Measurements from ENCODE around the gene TRPC4.
"Not testable (repeated sequence)": the region's sequence is repeated elsewhere in the genome, so short reads cannot be mapped to it uniquely, and the experiment has no call there.

The TRPC4 gene

DNA sequence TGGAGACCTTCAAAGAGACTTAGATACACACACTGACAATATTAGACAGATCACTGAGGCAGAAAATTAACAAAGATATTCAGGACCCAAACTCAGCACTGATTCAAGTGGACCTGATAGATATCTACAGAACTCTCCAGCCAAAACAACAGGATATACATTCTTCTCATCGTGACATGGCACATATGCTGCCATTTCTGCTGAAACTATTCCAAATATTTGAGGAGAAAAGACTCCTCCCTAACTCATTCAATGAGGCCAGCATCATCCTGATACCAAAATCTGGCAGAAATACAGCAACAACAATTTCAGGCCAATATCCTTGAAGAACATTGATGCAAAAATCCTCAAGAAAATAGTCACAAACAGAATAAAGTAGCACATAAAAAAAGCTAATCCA, 53.3 kb downstream of the TRPC4 start:
- no peak for DNase-seq

DNA sequence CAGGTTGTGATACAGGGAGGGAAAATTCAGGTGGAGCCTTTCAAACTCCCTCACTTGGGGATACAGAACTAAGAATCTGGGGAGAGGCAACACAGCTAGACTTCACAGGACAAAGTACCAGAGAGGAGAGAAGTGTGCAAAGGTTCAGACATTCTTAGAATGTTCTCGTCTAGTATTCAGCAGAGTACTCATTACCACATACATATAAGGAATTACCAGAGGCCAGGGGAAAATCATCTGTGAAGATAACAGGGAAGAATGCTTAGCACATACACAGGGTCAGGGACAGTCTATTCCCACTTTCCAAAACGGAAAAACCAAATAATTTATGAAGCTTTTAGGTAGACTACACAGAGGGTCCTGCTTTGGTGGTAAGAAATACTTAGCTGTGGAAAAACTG, 58.1 kb downstream of the TRPC4 start:
- no peak for DNase-seq

DNA sequence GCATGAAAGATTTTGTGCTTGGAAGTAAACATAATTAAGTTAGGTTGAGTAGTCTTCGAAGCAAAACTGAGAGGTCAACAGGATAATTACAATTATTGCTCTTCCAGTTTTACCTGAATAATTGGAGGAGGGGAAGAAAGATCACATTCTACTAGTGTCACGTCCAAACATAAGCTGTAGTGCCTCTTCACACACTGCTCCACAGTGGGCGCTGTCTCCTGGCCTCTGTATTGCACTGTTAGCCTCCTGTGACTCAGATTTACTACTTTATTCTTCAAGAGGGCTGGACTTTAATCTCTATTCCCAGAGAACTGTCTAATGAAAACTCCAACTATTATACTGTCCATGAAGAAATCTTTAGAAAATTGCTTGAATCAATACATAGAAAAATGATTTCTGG, 62.9 kb downstream of the TRPC4 start:
- DNase-seq: no peak

DNA sequence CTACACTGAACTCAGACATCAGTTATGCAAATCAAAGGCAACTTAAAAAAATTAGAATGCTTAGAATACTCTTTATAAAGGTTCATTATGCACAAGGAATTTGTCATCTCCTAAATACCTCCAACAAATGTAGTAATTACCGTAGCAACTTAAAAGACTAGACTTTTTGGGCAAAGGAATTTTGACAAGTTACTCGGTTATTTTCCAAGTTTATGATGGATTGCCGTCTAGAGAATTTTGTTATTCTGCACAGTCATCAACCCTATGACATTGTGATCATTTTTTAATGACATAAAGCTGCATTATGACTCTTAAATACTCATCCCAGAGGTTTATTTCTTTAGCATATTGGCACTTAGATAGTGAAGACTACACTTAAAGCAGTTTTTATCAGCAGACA, 71.9 kb downstream of the TRPC4 start:
- DNase-seq: no peak

DNA sequence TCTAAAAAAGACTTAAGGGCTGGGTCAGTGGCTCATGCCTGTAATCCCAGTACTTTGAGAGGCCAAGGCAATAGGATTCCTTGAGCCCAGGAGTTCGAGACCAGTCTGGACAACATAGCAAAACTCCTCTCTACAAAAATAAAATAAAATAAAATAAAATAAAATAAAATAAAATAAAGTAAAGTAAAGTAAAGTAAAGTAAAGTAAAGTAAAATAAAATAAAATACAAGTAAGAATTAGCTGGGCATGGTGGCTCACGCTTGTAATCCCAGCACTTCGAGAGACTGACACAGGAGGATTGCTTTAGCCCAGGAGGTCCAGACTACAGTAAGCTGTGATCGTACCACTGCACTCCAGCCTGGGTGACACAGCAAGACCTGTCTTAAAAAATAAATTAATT, 72.8 kb downstream of the TRPC4 start:
- not testable (repeated sequence) for DNase-seq

DNA sequence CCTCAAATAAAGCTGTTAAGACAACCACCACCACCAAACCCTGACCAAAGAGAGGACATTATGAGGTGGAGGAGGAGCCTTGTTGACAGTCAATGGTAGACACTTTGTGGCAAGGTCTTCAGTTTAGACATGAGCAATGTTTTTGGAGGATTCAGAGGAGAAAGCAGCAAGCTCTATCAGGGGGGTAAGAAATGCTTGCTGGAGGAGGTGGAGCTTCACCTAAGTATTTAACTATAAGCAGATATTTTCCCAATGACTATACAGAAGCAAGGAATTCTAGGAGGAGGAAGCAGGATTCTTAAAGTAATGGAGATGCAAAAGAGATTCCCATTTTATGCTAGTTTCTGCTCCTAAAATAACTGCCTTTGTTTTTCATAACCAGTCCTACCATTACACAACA, 74.2 kb downstream of the TRPC4 start:
- no peak for DNase-seq

DNA sequence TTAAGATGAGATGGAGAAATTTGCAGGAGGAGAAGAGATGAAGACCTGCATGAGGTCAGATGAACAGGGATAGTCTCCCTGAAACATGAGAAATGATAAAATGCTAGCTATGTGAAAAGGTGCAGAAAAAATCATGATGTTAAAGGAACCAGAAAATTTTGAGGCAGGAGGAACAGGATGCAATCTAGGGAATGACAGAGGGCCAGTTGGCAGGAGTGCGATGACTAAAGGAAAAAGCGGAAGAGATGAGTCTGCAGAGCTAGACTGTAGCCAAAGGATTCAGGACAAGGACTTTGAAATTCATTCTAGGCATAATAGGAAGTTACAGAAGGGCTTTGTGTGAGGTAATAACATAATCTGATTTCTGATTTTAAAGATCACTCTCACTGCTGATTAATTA, 77.9 kb downstream of the TRPC4 start:
- no peak for DNase-seq

DNA sequence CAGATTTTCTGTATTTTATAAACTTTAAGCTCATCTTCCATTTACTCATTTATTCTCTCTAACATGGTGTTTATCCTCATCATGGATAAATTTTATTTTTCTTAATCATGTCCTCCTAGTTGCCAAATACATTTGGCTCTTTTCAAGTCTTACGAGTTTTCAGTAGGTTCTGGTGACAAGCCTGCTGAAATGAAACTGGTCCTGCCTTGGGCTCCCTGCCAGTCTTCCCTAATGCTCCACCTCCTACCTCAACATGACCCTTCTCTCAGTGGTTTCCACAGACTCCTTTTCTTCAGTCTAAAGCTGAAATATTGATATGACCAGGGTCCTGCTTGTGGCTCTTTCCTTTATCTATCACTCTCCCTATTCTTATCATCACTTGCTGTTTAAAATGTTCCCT, 81.2 kb downstream of the TRPC4 start:
- no peak for DNase-seq

DNA sequence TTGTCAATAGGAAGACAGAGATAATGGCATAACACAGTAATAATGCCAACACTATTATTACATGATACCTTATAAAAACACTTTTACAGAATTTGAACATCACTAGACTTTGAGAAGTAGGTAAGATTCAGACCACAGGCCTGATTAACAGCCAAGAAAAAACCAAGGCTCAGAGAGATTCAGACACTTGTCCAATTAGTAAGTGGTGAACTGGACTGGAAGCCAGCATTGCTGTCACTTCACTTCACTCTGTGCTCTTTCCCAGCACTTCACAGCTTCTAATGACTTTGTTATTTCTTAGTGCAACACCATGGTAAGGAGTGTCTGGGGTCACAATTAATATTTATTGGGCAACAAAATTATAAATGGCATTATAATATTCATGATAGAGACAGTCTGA, 91.9 kb downstream of the TRPC4 start:
- no peak for DNase-seq

DNA sequence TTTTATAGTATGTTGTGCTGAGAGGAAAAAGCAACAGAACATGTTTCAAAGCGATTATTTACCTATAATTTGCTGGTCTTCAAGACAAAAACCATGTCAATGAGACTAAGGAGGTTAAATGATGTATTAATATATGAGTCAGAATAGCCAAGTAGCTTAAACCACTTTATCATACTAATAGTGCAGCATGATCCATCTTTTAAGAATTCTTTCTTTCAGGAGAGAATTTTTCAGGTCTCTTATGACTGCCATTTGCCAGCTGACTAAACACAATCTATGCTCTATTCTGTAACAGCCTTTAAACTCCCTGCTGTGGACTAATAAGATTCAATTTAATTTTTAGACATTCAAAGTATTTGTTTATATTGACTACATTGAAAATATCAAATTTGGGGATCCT, 93.7 kb downstream of the TRPC4 start:
- no peak for DNase-seq

DNA sequence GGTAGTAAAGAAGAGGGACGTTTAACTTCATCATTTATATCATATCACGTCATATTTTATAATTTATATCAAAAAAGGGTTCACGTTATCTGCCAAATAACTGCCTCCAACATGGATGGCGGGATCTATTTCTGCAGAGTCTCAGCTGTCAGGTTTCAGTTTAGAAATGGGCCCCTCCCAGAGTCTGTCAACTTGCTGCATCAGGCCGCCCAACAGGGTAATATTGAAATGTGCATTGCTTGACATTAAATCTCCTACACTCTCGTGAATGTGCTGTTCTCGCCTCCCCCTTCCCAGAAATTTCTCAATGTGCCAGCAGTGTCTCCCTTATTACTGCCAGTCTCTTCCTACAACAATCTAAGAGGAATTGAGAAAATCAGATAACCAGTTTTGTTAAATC, 96.9 kb downstream of the TRPC4 start:
- DNase-seq: no peak

DNA sequence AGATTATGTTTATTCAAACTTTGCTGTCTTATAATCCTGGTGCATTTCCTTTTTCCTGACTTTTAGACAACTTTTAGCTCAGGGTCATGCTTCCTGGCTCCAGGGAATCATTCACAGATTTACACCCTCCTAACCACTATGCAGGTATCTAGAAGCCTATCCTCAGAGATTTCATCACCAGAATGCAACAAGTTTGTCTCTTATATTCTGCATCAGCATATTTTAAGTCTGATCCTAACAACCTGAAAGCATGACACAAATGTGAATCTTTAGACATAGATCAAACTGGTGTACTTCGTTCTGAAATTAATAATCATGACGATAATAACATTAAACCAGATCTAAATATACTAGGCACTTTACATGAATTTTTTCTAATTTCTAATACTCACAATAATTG, 100.0 kb downstream of the TRPC4 start:
- no peak for DNase-seq

DNA sequence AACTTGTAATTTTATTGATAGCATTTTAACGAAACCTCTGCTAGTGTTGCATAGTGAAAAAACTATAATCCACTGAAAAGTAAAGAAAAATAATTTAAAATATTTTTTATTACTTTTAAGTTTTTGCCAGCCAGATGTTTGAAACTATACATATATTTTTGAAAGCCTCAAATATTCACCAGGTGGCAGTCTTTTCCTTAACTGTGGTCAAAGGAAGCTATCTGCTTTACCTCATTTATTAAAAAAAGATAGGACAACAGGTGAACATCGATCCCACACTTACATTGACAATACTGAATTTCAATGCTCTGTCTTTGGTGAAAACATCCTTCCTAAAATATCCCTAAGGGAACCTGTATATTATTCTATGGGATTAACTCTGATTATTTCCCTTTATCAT, 100.5 kb downstream of the TRPC4 start:
- no peak for DNase-seq

DNA sequence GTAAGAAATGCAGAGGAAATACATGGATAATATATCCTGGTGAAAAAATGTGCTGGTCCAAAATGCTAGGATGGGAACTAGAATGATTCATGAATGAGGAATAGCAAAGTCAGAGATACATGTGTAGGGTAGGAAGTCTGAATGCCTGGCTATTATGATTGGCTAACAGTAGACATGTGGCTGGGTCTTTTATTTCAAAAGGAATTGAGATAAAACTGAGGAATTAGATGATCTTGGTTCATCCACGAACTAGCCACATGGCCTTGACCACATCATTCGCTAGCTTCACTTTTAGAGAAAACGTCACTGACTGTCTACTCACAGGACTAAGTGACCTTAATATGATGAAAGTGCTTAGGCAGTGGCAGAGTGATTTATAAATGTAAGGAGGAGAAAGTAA, 103.1 kb downstream of the TRPC4 start:
- DNase-seq: no peak

DNA sequence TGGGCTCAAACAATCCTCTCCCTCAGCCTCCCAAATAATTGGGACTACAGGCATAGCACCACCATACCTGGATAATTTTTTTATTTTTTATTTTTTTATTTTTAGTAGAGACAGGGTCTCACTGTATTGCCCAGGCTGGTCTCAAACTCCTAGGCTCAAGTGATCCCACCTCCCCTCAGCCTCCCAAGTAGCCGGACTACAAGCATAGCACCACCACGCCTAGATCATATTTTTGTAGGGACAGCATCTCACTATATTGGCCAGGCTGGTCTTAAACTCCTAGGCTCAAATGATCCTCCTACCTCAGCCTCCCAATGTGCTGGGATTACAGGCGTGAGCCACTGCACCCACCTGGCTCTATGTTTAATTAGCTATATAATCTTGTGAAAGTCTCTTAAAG, 114.2 kb downstream of the TRPC4 start:
- DNase-seq: no peak

DNA sequence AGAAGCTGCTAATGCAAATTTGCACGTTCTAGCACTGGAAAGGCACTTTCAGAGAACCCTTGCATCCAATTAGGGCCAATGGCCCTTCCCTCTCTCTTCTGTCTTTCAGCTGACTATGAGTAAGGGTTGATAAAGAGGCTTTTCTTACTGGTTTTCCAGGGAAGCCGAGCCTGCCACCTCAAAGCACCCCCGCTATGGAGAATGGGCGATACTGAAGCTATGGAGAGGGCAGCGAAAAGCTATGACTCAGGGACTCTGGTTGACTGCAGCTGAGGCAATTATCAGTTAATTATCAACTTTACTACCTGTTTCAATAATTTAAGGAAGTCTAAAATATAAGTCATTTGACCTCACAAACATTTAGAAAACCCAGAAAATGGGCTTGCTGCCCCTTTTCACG, 115.8 kb downstream of the TRPC4 start:
- DNase-seq: no peak

DNA sequence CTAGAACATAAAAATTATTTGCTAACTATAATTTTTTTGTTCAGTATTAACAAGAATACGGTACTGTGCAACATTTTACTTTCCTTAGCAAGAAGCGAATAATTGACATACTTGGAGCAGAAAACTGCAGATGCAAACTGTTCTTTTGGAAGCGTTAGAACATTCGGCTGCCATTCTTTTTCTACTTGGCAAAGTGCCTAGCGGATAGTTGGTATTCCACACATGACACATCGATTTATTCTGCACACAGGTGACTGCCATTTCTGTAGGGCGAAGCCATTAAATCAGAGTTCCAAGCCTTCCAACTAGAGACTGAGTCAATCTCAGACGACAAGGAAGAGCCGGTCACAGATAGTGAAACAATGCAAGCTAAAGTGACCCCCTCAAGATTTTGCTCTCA, 117.4 kb downstream of the TRPC4 start:
- no peak for DNase-seq

DNA sequence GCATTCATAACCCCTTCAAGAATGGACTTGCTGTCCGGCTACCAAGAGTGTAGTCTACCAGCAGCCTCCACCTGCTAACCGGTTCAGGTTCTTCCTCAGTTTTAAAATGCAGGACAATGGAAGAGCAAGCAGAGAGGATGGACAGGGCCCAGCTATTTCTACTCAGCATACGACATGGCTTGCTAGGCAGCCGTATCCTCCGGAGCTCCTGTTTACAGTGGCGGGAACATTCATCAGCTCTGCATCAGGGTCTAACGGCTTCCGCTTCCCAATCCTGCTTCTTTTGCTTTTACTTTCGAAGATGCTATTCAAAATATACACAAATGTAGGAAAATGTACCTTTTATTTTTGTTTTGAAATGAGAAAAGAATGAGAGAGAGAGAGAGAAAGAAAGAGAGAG, 118.5 kb downstream of the TRPC4 start:
- no peak for DNase-seq

DNA sequence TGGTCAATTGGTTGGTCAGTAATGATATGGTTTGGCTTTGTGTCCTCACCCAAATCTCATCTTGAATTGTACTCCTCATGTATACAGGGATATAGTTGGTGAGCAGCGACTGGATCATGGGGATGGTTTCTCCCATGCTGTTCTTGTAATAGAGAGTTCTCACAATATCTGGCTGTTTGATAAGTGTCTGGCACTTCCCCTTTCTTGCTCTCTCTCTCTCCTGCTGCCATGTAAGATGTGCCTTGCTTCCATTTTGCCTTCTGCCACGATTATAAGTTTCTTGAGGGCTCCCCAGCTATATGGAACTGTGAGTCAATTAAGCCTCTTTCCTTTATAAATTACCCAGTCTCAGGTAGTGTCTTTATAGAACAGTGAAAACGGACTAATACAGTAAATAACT, 120.7 kb downstream of the TRPC4 start:
- no peak for DNase-seq

DNA sequence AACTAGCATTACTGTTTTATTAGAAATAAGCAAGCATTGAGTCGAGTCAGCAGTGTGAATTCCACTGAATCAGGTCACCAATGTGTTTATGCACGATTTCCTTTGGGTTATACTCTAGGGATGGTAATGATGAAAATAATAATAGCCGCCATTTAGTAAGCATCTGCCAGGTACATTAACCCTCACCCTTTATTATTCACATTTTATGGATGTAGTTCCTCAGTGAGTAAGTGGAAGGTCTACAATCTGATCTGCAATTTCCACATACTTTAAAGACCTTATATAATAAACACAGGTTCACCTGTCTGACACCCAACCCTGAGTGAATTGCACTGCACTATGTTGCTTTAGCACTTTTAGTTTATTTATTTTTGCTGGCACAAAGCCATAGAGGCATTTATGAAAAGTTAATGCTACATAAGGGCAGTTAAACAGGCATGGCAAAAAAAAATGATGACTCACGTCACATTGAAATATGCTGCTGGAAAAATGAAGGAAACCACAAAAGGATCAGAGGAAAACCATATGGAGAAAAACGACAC, 122.4 kb downstream of the TRPC4 start:
- DNase-seq: no peak

DNA sequence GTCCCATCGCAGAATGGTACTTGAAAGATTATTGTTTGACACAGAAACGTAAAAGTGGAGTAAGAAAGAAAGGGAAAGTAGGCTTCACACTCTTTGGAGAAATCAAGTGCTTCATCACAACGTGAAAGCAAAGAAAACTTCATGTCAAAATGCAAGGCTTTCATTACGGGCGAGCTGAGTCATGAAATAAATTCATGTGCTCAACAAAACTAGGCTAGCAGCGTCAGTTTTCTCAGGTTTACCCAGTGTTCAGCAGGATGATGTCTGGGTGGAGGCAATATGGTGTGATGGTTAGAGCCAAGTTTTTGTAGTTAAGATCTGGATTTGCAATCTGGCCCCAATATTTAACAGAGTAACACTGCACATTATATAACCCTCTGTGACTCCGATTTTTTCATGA, 128.0 kb downstream of the TRPC4 start:
- no peak for DNase-seq

DNA sequence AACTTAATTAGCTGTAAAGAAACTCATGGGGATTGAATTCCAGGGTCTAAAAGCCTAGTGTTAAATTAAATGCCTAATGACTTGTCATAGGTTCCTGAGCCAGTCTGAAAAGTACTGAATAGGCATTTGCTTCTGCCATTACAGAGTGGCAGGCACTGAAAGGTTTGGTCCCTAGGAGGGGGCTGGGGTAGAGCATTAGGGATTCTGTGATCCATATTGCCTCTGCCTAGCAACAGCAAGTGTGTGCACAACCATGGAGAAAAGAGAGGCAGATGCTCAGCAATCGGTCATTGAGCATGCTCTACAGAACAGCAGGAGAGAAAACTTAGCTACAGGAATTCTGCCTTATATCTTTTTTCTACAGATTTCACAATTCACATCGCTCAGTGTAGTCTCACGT, 133.5 kb downstream of the TRPC4 start:
- DNase-seq: no peak

DNA sequence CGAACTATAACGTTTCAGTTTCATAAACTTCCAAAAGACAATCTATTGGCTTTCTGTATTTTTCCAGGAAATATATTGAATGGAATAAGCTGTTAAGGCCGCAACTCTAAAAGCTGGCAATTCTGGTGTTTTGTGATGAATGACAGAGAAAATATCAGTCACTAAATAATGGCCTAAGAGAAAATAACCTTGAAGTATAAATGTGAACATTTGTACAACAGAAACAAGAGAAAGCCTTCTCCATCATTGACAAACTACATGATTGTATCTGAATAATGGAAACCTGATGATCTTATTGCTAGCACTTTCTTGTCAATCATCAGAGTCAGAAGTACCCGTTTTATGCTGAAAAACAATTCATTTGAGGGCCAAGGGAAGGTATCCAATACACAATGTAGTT, 134.3 kb downstream of the TRPC4 start:
- no peak for DNase-seq

DNA sequence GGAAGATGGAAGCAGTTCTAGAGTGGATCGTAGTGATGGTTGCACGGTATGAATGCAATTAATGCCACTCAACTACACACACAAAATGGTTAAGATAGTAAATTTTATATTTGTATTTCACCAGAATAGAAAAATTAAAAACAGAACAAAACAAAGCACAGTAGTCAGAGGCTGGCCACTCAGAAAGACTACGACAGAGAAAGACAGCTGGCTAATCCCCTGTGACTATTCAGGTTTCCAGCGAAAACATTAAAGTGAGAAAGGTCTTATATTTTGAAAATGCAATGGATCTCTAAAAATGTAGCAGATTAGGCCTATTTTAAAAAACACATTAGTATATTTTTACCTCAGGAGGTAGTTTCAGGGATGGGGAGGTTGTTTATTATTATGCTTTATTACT, 139.7 kb downstream of the TRPC4 start:
- DNase-seq: no peak

DNA sequence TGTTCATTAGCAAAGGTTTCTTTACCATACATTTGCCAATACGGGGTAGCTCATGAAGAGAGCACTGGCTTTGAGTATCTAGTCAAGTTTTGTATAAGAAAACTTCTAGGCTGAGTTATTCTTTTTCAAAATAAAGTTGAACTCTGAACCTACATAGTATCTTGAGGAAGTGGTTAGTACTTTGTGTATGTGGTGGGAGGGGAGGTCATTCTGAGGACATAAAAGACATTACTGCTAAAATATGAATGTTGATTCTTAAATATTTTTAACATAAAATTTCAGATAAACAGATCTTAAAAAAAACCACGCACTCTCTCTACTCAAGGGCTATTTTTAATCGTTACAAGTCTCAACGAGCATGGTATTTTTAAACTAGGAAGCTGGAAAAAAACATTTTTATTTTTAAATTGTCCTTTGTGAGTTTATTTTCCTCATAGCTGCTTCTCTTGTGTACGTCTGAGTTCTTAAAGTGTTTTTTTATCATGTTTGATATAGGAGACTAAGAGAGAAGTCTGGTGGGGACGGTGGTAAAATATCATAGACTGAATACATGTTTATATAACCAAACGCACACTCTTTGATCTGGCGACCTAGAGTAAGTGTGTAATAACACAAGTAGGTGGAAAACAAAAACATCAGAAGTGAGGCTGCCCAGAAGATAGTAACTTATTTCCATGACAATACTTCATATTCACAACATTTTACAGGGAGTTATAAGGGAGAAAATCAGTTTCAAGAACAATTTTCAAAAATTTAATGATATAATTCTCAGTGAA, 153.0 kb downstream of the TRPC4 start:
- no peak for DNase-seq
